BJ (cell line): ENCODE measurements around the gene KHK. TPM values are rescaled to one million over a fixed set of nuclear protein-coding genes. Genes with fewer than 3 reads are reported as not detected.

Source experiments
- CTCF ChIA-PET: fragments of 350-600 bp; formaldehyde crosslinking; extraction: SDS; loops from one replicate; lab custom pipeline; 2021; ENCODE audit warnings: antibody characterized with exemption, inconsistent platforms; lab: Yijun Ruan, JAX
- POLR2A ChIA-PET: fragments of 300-600 bp; sonication (Branson Sonifier 250); formaldehyde crosslinking; extraction: SDS; loops from one replicate; lab custom pipeline; 2021; ENCODE audit warnings: antibody characterized with exemption; lab: Charles Lee
- DNase-seq: peaks from one replicate; pipeline ENCODE4 v3.0.0-alpha.2; 2011; ENCODE audit warnings: low read depth
- H3K27me3 ChIP-seq: 2 replicates; pipeline ENCODE4 v1.6.0; 2011; ENCODE audit warnings: low read length; ENCODE audit not compliant: control insufficient read depth, insufficient read depth
- H3K36me3 ChIP-seq: 2 replicates; pipeline ENCODE4 v1.5.1; 2011; ENCODE audit warnings: low read length; ENCODE audit not compliant: control insufficient read depth, insufficient read depth
- H3K4me3 ChIP-seq: 2 replicates; pipeline ENCODE4 v1.5.1; 2011; ENCODE audit warnings: low read depth, mild to moderate bottlenecking, control low read depth, low read length
- CTCF ChIP-seq: IDR thresholded peaks from 2 replicates; pipeline ENCODE4 v1.5.1; 2011; ENCODE audit warnings: low read depth, mild to moderate bottlenecking, control low read depth, inconsistent platforms, low read length, moderate library complexity; ENCODE audit not compliant: insufficient read depth
- polyA plus RNA-seq: library from polyadenylated mRNA; depleted of rRNA; stranded (reverse); fragments of >200 nt; gene quantifications from 2 replicates; pipeline ENCODE4 v1.2.3, GENCODE V29; 2011

The KHK gene
- polyA plus RNA-seq, 1 experiment = 0.43 TPM

- Histone ChIP-seq H3K4me3 (peak overlapping the region; percentile 87), H3K27me3 (no peaks in the 10 kb centered on the region), H3K36me3 (peaks cover 17% of the 10 kb centered on the region)
- TF ChIP-seq CTCF = no peak
- CTCF ChIA-PET = no interaction called here
- POLR2A ChIA-PET = interaction anchor here (0.6 kb wide), 1 partner anchor 700 kb away, joined by 4 read pairs; no protein-coding TSS in a partner anchor
- DNase-seq = no peak
These were observed 16.5 kb upstream of the KHK start for GRCh38 chr2:27069961-27070618.

- TF ChIP-seq CTCF = no peak
These were observed 15.8 kb upstream of the KHK start for GRCh38 chr2:27070653-27071276.

GRCh38 chr2:27071277-27071989, 15.1 kb upstream of the KHK start, which contains the start of gene OST4:
OST4 (minus strand) TSS chr2:27071654.
- H3K4me3 ChIP-seq = peak within 1 kb of the TSS; percentile 87
- ChIA-PET POLR2A (interaction anchor here (0.6 to 0.8 kb wide), 3 partner anchors 16 to 225 kb away, joined by 3 to 7 read pairs (median 4); no protein-coding TSS in a partner anchor), CTCF (interaction anchor here (1.9 kb wide), 1 partner anchor 10 kb away, joined by 14 read pairs; no protein-coding TSS in a partner anchor)
- H3K36me3 ChIP-seq = peaks cover 15% of the 10 kb centered on the region
- no peak for TF ChIP-seq CTCF
- no peaks in the 10 kb centered on the region for H3K27me3 ChIP-seq
- DNase-seq = peak; percentile 50

More at GRCh38 chr2:27070653-27071276, 15.8 kb upstream of the KHK start:
- no peak for DNase-seq
- ChIA-PET POLR2A (interaction anchor here (0.6 to 0.8 kb wide), 4 partner anchors 16 to 700 kb away, joined by 3 to 7 read pairs (median 4); no protein-coding TSS in a partner anchor), CTCF (no interaction called here)
- Histone ChIP-seq H3K36me3 (peaks cover 16% of the 10 kb centered on the region), H3K27me3 (no peaks in the 10 kb centered on the region), H3K4me3 (peak overlapping the region; percentile 87)

GRCh38 chr2:27071990-27072830, 14.4 kb upstream of the KHK start:
- no peaks in the 10 kb centered on the region for H3K27me3 ChIP-seq
- DNase-seq = no peak
- H3K4me3 ChIP-seq = peak overlapping the region; percentile 58
- TF ChIP-seq CTCF = no peak
- peaks cover 14% of the 10 kb centered on the region for H3K36me3 ChIP-seq
- CTCF ChIA-PET = interaction anchor here (1.0 to 1.9 kb wide), 7 partner anchors 9 to 208 kb away, joined by 3 to 14 read pairs (median 4); no protein-coding TSS in a partner anchor
- POLR2A ChIA-PET = no interaction called here
